Prostate gland (tissue), 2 donors: ENCODE measurements around the gene SP5. TPM values are rescaled to one million over a fixed set of nuclear protein-coding genes. Genes with fewer than 3 reads are reported as not detected.
"Not testable (repeated sequence)": the region's sequence is repeated elsewhere in the genome, so short reads cannot be mapped to it uniquely, and the experiment has no call there.

Experiments used
- DNase-seq: peaks from one replicate; pipeline ENCODE4 v3.0.0-alpha.2; 2019; ENCODE audit warnings: low spot score
- H3K27ac ChIP-seq, 2 donors: fragments of 200-600 bp; sonication (generic); 2 replicates each; pipeline ENCODE4 v1.5.1; 2017 to 2019
- H3K27me3 ChIP-seq: fragments of 200-600 bp; sonication (generic); replicated peaks from 2 replicates; pipeline ENCODE4 v1.5.1; 2019; ENCODE audit not compliant: insufficient read depth
- H3K36me3 ChIP-seq, 2 donors: fragments of 200-600 bp; sonication (generic); 1 replicate in 1 of 2; 2 replicates in 1 of 2; pipeline versions ENCODE4 v1.5.1 to v1.8.1; 2017 to 2019
- H3K4me1 ChIP-seq: fragments of 200-600 bp; sonication (generic); replicated peaks from 2 replicates; pipeline ENCODE4 v1.5.1; 2019
- H3K4me3 ChIP-seq, 2 donors: fragments of 200-600 bp; sonication (generic); 2 replicates each; pipeline ENCODE4 v1.5.1; 2017 to 2019
- H3K9me3 ChIP-seq: fragments of 200-600 bp; sonication (generic); 2 replicates; pipeline ENCODE4 v1.5.1; 2017
- CTCF ChIP-seq, 4 experiments: fragments of 200-600 bp in 2 of 4; fragments of 450-650 bp in 2 of 4; sonication (generic) in 2 of 4; IDR thresholded peaks; 1 replicate in 3 of 4; 2 replicates in 1 of 4; pipeline ENCODE4 v1.5.1; 2016 to 2019; ENCODE audit warnings: antibody characterized with exemption in 4 of 4, mild to moderate bottlenecking in 2 of 4, moderate library complexity in 2 of 4
- POLR2A ChIP-seq: fragments of 450-650 bp; IDR thresholded peaks from one replicate; pipeline ENCODE4 v1.6.1; 2016; ENCODE audit warnings: antibody characterized with exemption, mild to moderate bottlenecking
- POLR2AphosphoS5 ChIP-seq: sonication (generic); formaldehyde crosslinking; IDR thresholded peaks from one replicate; pipeline ENCODE4 v1.6.1; 2017; ENCODE audit warnings: antibody characterized with exemption
- WGBS: methylation state at CpG from one replicate; pipeline ENCODE4 v1.1.5; 2018; 5-methylcytosine and 5-hydroxymethylcytosine counted together
- intact Hi-C: fragments of 100-400 bp; cut with DNase I; formaldehyde crosslinking; loops from one replicate; pipeline ENCODE4 v1.14.2; 2022
- total RNA-seq, 2 donors: library from RNA; depleted of rRNA; stranded (reverse); fragments of >200 nt; gene quantifications; one replicate each; pipeline ENCODE4 v1.1.0, GENCODE V29; 2016

Gene SP5
- total RNA-seq, 2 donors from 2014 or later = 4.2 to 8.4 TPM

GRCh38 chr2:170719810-170720209 is 4.7 kb downstream of the SP5 start:
- Histone ChIP-seq H3K27me3 (no peaks in the 10 kb centered on the region), H3K36me3 (no peaks in the 10 kb centered on the region), H3K4me1 (no peaks in the 10 kb centered on the region), H3K4me3 (no peak overlapping the region), H3K9me3 (no peaks in the 10 kb centered on the region), H3K27ac (no peak overlapping the region)
- 46% methylated on average over 1 of the region's 1 CpG for WGBS
- no peak for TF ChIP-seq CTCF (IDR thresholded peaks at IDR 0.05)
- no peak for TF ChIP-seq POLR2A
- no peak for DNase-seq
- intact Hi-C loops = no loop called here

DNA sequence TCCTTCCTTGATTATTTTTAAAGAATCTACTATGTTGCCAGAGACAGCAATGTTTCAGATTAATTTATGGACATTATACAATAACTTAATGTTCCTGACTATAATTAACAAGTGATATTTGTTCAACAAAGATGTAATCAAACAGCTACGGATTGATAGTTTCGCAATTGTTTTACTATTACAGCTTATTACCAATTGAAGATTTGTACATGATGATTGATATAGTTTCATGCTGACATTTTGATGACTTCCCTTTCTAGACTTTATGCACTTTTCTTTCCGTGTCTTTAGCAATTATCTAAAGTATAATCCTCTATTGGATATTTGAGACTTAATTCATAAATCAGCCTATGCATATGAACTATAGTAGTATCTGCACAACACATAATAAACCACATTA is 6.5 kb downstream of the SP5 start:
- H3K4me3 ChIP-seq = no peak overlapping the region
- H3K27ac ChIP-seq = no peak overlapping the region
- H3K27me3 ChIP-seq = no peaks in the 10 kb centered on the region
- H3K9me3 ChIP-seq = no peaks in the 10 kb centered on the region
- intact Hi-C loops = no loop called here
- H3K4me1 ChIP-seq = no peaks in the 10 kb centered on the region
- no peaks in the 10 kb centered on the region for H3K36me3 ChIP-seq
- DNase-seq = no peak
- TF ChIP-seq CTCF (IDR thresholded peaks at IDR 0.05) = no peak
- TF ChIP-seq POLR2A = no peak
- TF ChIP-seq POLR2AphosphoS5 = no peak
- 76% methylated on average over 3 of the region's 3 CpGs for WGBS

GRCh38 chr2:170722301-170722700 is 7.2 kb downstream of the SP5 start:
- no peaks in the 10 kb centered on the region for H3K9me3 ChIP-seq
- no peaks in the 10 kb centered on the region for H3K36me3 ChIP-seq
- H3K27ac ChIP-seq = no peak overlapping the region
- TF ChIP-seq CTCF (IDR thresholded peaks at IDR 0.05) (no peak), POLR2AphosphoS5 (no peak), POLR2A (no peak)
- intact Hi-C loops = no loop called here
- no peak for DNase-seq
- no peaks in the 10 kb centered on the region for H3K4me1 ChIP-seq
- no peaks in the 10 kb centered on the region for H3K27me3 ChIP-seq
- no peak overlapping the region for H3K4me3 ChIP-seq

- H3K4me3 ChIP-seq = no peak overlapping the region
- no peaks in the 10 kb centered on the region for H3K36me3 ChIP-seq
- H3K27me3 ChIP-seq = no peaks in the 10 kb centered on the region
- no peaks in the 10 kb centered on the region for H3K4me1 ChIP-seq
- TF ChIP-seq POLR2A = no peak
- H3K9me3 ChIP-seq = no peaks in the 10 kb centered on the region
- intact Hi-C loops = no loop called here
- WGBS = 68% methylated on average over 2 of the region's 2 CpGs
- no peak overlapping the region for H3K27ac ChIP-seq
- no peak for DNase-seq
Measured at GRCh38 chr2:170723446-170723958, 8.4 kb downstream of the SP5 start.

GRCh38 chr2:170733798-170734600 is 18.9 kb downstream of the SP5 start:
- intact Hi-C loops = no loop called here

DNA sequence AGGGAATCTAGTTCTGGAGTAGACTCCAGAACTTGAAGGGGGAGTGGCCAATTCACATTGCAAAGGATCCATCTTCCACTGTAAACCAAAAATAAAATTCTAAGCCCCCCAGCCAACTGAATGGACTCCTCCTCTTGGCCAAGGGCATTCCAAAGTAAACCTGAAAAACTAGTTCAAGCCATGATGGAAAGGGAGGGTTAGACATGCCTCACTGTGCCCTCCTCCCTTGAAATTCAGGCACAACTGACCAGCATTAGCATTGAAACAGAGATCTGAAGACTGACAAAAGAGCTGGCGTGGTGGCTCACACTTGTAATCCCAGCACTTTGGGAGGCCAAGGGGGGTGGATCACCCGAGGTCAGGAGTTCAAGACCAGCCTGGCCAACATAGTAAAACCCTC is 19.5 kb downstream of the SP5 start:
- H3K4me3 ChIP-seq, H3K27ac ChIP-seq, DNase-seq, intact Hi-C loops, H3K4me1 ChIP-seq, H3K36me3 ChIP-seq, H3K9me3 ChIP-seq, H3K27me3 ChIP-seq: not testable (repeated sequence)
- WGBS = 75% methylated on average over 2 of the region's 2 CpGs

More at GRCh38 chr2:170733798-170734600, 18.9 kb downstream of the SP5 start:
- no peak for TF ChIP-seq CTCF (IDR thresholded peaks at IDR 0.05)
- TF ChIP-seq POLR2AphosphoS5 = no peak
- TF ChIP-seq POLR2A = no peak
- no peaks in the 10 kb centered on the region for H3K4me1 ChIP-seq
- H3K36me3 ChIP-seq = no peaks in the 10 kb centered on the region
- no peak overlapping the region for H3K27ac ChIP-seq
- no peaks in the 10 kb centered on the region for H3K9me3 ChIP-seq
- no peak overlapping the region for H3K4me3 ChIP-seq
- 44% methylated on average over 1 of the region's 1 CpG for WGBS
- no peaks in the 10 kb centered on the region for H3K27me3 ChIP-seq
- no peak for DNase-seq
